Panc1 (cell line): ENCODE results near the gene DVL1. TPM values are rescaled to one million over a fixed set of nuclear protein-coding genes. Genes with fewer than 3 reads are reported as not detected.
"Not testable (repeated sequence)": the region's sequence is repeated elsewhere in the genome, so short reads cannot be mapped to it uniquely, and the experiment has no call there.

Experiments used
- ATAC-seq: fragments of 200-7000 bp; cut with Tn5 transposase; 2 replicates; pipeline ENCODE4 v1.9.1; 2020; ENCODE audit warnings: mild to moderate bottlenecking, moderate library complexity
- BruUV-seq: library from RNA; stranded (reverse); fragments of 400-500 nt; replicated peaks from 2 replicates; lab custom pipeline; 2021; lab: Mats Ljungman, UMichigan
- CTCF ChIA-PET: fragments of 300-600 bp; sonication (Branson Sonifier 250); formaldehyde crosslinking; loops from one replicate; lab custom pipeline; 2022; ENCODE audit warnings: antibody characterized with exemption; lab: Charles Lee
- POLR2A ChIA-PET: fragments of 300-600 bp; sonication (Branson Sonifier 250); formaldehyde crosslinking; loops from one replicate; lab custom pipeline; 2022; ENCODE audit warnings: antibody characterized with exemption; lab: Charles Lee
- DNase-seq: peaks from one replicate; pipeline ENCODE4 v3.0.0-alpha.2; 2010; ENCODE audit warnings: low read depth, low spot score
- H3K27ac ChIP-seq: 2 replicates; pipeline ENCODE4 v1.5.1; 2011; ENCODE audit warnings: mild to moderate bottlenecking, low read length, inconsistent platforms
- H3K27me3 ChIP-seq: fragments of 200-500 bp; sonication (Bioruptor generic); 2 replicates; pipeline ENCODE4 v1.6.0; 2014; ENCODE audit warnings: low read length, inconsistent platforms; ENCODE audit not compliant: control insufficient read depth, insufficient read depth
- H3K36me3 ChIP-seq: fragments of 200-500 bp; sonication (Bioruptor generic); 2 replicates; pipeline ENCODE4 v1.5.1; 2014; ENCODE audit warnings: inconsistent platforms, mild to moderate bottlenecking, low read length, moderate library complexity; ENCODE audit not compliant: control insufficient read depth, insufficient read depth
- H3K4me1 ChIP-seq: 2 replicates; pipeline ENCODE4 v1.5.1; 2011; ENCODE audit warnings: inconsistent platforms, mild to moderate bottlenecking, low read length, moderate library complexity; ENCODE audit not compliant: control insufficient read depth, insufficient read depth
- H3K4me3 ChIP-seq, 2 experiments: 2 replicates each; pipeline ENCODE4 v1.5.1; 2011 to 2012; ENCODE audit warnings: low read depth in 2 of 2, low read length in 2 of 2, mild to moderate bottlenecking in 2 of 2, inconsistent platforms in 1 of 2, moderate library complexity in 1 of 2
- H3K9me3 ChIP-seq: fragments of 200-500 bp; sonication (Bioruptor generic); 2 replicates; pipeline ENCODE4 v1.5.1; 2014; ENCODE audit warnings: low read depth, mild to moderate bottlenecking, inconsistent platforms, low read length, moderate library complexity; ENCODE audit not compliant: control insufficient read depth, insufficient read depth
- POLR2AphosphoS5 ChIP-seq: IDR thresholded peaks from 2 replicates; pipeline ENCODE4 v1.6.1; 2012; ENCODE audit warnings: mild to moderate bottlenecking, low read depth, low read length, moderate library complexity
- SIN3A ChIP-seq: IDR thresholded peaks from 2 replicates; pipeline ENCODE4 v1.6.1; 2012; ENCODE audit warnings: low read depth, mild to moderate bottlenecking, low read length, moderate library complexity, borderline replicate concordance; ENCODE audit not compliant: insufficient read depth
- TCF7L2 ChIP-seq: IDR thresholded peaks from 2 replicates; pipeline ENCODE4 v1.6.1; 2011; ENCODE audit warnings: mild to moderate bottlenecking, low read depth, low read length, inconsistent platforms
- in situ Hi-C: cut with HindIII; loops from 2 replicates; pipeline ENCODE4 v1.10.0; 2016; ENCODE audit warnings: low sequenced_read_pairs, low pct_unique_long_range_greater_than_20kb
- intact Hi-C: fragments of 100-400 bp; cut with micrococcal nuclease; formaldehyde crosslinking; loops from one replicate; pipeline ENCODE4 v1.10.0; 2022; ENCODE audit not compliant: unreplicated experiment
- total RNA-seq: library from RNA; stranded (reverse); gene quantifications from one replicate; pipeline ENCODE4 v1.2.1, GENCODE V29; 2021; ENCODE audit not compliant: unreplicated experiment
- TF ChIP-seq, protein P1 (sequence below): fragments of 450-650 bp; IDR thresholded peaks from 2 replicates; pipeline ENCODE4 v1.5.1; 2017; ENCODE audit warnings: mild to moderate bottlenecking
- TF ChIP-seq, protein P2 (sequence below), 2 experiments: IDR thresholded peaks; 2 replicates each; pipeline ENCODE4 v1.6.1; 2011 to 2012; ENCODE audit warnings: low read depth in 2 of 2, control low read depth in 1 of 2, low read length in 1 of 2, mild to moderate bottlenecking in 1 of 2, moderate library complexity in 1 of 2; ENCODE audit not compliant: insufficient read depth in 1 of 2

DVL1 gene
- total RNA-seq, 1 experiment from 2014 or later, result 144 TPM

DNA sequence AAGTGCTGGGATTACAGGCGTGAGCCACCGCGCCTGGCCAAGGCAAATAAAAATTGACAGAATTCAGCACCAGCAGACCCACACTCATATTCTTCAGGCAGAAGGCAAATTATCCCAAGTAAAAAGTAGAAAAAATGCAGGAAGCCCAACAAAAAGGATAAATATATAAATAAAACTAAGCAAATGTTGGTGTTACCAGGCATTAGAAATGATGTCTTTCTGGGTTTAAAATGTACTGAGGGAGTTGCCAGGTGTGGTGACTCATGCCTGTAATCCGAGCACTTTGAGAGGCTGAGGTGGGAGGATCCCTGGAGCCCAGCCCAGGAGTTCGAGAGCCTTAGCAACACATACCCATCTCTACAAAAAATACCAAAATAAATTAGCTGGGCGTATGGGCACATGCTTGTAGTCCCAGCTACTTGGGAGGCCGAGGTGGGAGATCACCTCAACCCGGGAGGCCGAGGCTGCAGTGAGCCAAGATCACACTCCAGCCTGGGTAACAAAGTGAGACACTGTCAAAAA is 31.0 kb downstream of the DVL1 start:
- no peaks in the 10 kb centered on the region for H3K27me3 ChIP-seq
- intact Hi-C loops (no loop called here), in situ Hi-C loops (no loop called here)
- peaks cover 38% of the 10 kb centered on the region for H3K4me1 ChIP-seq
- POLR2A ChIA-PET, result no interaction called here
- DNase-seq (no peak), ATAC-seq (peak; percentile 74)
- H3K36me3 ChIP-seq, result no peaks in the 10 kb centered on the region; the same call in none of the 2 replicates
- no peak overlapping the region for H3K4me3 ChIP-seq
- peak overlapping the region; percentile 48 for H3K27ac ChIP-seq
- no peaks in the 10 kb centered on the region for H3K9me3 ChIP-seq
- CTCF ChIA-PET, result no interaction called here
- BruUV-seq, result TSS peak; percentile 71
- TF ChIP-seq, protein P1, sequence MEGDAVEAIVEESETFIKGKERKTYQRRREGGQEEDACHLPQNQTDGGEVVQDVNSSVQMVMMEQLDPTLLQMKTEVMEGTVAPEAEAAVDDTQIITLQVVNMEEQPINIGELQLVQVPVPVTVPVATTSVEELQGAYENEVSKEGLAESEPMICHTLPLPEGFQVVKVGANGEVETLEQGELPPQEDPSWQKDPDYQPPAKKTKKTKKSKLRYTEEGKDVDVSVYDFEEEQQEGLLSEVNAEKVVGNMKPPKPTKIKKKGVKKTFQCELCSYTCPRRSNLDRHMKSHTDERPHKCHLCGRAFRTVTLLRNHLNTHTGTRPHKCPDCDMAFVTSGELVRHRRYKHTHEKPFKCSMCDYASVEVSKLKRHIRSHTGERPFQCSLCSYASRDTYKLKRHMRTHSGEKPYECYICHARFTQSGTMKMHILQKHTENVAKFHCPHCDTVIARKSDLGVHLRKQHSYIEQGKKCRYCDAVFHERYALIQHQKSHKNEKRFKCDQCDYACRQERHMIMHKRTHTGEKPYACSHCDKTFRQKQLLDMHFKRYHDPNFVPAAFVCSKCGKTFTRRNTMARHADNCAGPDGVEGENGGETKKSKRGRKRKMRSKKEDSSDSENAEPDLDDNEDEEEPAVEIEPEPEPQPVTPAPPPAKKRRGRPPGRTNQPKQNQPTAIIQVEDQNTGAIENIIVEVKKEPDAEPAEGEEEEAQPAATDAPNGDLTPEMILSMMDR, result no peak
- peak; percentile 64; the same call in 1 of the 2 replicates for TF ChIP-seq POLR2AphosphoS5
- TF ChIP-seq, protein P2, sequence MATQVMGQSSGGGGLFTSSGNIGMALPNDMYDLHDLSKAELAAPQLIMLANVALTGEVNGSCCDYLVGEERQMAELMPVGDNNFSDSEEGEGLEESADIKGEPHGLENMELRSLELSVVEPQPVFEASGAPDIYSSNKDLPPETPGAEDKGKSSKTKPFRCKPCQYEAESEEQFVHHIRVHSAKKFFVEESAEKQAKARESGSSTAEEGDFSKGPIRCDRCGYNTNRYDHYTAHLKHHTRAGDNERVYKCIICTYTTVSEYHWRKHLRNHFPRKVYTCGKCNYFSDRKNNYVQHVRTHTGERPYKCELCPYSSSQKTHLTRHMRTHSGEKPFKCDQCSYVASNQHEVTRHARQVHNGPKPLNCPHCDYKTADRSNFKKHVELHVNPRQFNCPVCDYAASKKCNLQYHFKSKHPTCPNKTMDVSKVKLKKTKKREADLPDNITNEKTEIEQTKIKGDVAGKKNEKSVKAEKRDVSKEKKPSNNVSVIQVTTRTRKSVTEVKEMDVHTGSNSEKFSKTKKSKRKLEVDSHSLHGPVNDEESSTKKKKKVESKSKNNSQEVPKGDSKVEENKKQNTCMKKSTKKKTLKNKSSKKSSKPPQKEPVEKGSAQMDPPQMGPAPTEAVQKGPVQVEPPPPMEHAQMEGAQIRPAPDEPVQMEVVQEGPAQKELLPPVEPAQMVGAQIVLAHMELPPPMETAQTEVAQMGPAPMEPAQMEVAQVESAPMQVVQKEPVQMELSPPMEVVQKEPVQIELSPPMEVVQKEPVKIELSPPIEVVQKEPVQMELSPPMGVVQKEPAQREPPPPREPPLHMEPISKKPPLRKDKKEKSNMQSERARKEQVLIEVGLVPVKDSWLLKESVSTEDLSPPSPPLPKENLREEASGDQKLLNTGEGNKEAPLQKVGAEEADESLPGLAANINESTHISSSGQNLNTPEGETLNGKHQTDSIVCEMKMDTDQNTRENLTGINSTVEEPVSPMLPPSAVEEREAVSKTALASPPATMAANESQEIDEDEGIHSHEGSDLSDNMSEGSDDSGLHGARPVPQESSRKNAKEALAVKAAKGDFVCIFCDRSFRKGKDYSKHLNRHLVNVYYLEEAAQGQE (IDR thresholded peaks at IDR 0.05; ENCODE audit: insufficient read depth in 1 of 2, low read depth in 2 of 2, low read length in 1 of 2), result no peak

DNA sequence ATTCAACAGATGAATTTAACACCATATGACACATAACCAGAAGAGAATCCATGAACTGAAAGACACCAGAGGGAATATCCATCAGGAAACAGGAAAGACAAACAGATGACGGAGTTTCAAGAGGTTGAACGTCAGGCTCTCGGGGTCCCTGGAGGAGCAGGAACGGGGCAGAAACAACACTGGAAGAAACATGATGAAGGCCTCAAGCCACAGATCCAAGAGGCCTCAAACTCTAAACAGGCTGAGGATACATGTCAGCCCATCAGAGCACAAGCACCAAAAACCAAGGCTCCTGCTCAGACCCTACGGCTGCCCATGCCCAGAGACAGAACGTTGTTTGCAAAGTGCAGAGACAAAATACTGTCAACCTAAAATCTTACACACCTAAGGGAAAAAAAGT is 31.8 kb downstream of the DVL1 start:
- Histone ChIP-seq H3K9me3 (no peaks in the 10 kb centered on the region), H3K4me1 (peaks cover 33% of the 10 kb centered on the region), H3K4me3 (no peak overlapping the region), H3K36me3 (no peaks in the 10 kb centered on the region; the same call in none of the 2 replicates), H3K27me3 (no peaks in the 10 kb centered on the region), H3K27ac (peak overlapping the region; percentile 3; the same call in 1 of the 2 replicates)
- TF ChIP-seq SIN3A (no peak), TCF7L2 (no peak), POLR2AphosphoS5 (no peak)
- TF ChIP-seq, protein P2 (IDR thresholded peaks at IDR 0.05; ENCODE audit: insufficient read depth in 1 of 2, low read depth in 2 of 2, low read length in 1 of 2), result no peak
- TF ChIP-seq, protein P1, result no peak
- DNase-seq (no peak), ATAC-seq (no peak)
- POLR2A ChIA-PET, result interaction anchor here (0.6 kb wide), 1 partner anchor 316 kb away, joined by 3 read pairs; no protein-coding TSS in a partner anchor
- intact Hi-C loops (no loop called here), in situ Hi-C loops (no loop called here)
- CTCF ChIA-PET, result no interaction called here
- TSS peak; percentile 83 for BruUV-seq

DNA sequence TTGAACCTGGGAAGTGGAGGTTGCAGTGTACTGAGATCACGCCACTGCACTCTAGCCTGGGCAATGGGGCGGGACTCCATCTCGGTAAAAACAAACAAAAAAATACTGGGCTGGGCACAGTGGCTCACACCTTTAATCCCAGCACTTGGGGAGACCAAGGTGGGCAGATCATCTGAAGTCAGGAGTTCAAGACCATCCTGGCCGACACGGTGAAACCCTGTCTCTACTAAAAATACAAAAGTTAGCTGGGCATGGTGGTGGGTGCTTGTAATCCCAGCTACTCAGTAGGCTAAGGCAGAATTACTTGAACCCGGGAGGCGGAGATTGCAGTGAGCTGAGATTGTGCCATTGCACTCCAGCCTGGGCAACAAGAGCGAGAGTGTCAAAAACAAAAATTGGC is 33.0 kb downstream of the DVL1 start:
- ATAC-seq, H3K9me3 ChIP-seq, POLR2A ChIA-PET, in situ Hi-C loops, H3K27ac ChIP-seq, CTCF ChIA-PET, H3K36me3 ChIP-seq, H3K27me3 ChIP-seq, BruUV-seq, DNase-seq, intact Hi-C loops, H3K4me3 ChIP-seq: not testable (repeated sequence)
- H3K4me1 ChIP-seq, result peaks cover 27% of the 10 kb centered on the region
